HCT116 (cell line): ENCODE data around the gene GSKIP. TPM values are rescaled to one million over a fixed set of nuclear protein-coding genes. Genes with fewer than 3 reads are reported as not detected.
A peak's percentile ranks its signal among the peaks of the same experiment; 100 is the strongest.

Experiments used
- CBX3 ChIP-seq: IDR thresholded peaks from 2 replicates; pipeline ENCODE4 v1.6.1; 2012; ENCODE audit warnings: low read depth
- EGR1 ChIP-seq: IDR thresholded peaks from 2 replicates; pipeline ENCODE4 v1.6.1; 2012; ENCODE audit warnings: low read depth
- EZH2 ChIP-seq: fragments of 200-600 bp; sonication (generic); IDR thresholded peaks from 2 replicates; pipeline ENCODE4 v1.6.1; 2017; ENCODE audit warnings: antibody characterized with exemption, mixed run types
- EZH2phosphoT487 ChIP-seq: fragments of 200-600 bp; IDR thresholded peaks from 2 replicates; pipeline ENCODE4 v1.6.1; 2018; ENCODE audit warnings: antibody characterized with exemption, borderline replicate concordance
- FOSL1 ChIP-seq: IDR thresholded peaks from 2 replicates; pipeline ENCODE4 v1.6.1; 2012; ENCODE audit warnings: low read depth
- JUND ChIP-seq: IDR thresholded peaks from 2 replicates; pipeline ENCODE4 v1.6.1; 2012
- MAX ChIP-seq: IDR thresholded peaks from 2 replicates; pipeline ENCODE4 v1.6.1; 2012
- POLR2A ChIP-seq: IDR thresholded peaks from 2 replicates; pipeline ENCODE4 v1.7.0; 2011; ENCODE audit warnings: borderline replicate concordance; ENCODE audit not compliant: insufficient read depth, insufficient read length; ENCODE audit errors: extremely low read depth
- POLR2AphosphoS5 ChIP-seq: IDR thresholded peaks from 2 replicates; pipeline ENCODE4 v1.6.1; 2011; ENCODE audit warnings: mild to moderate bottlenecking, low read depth, low read length, moderate library complexity
- RAD21 ChIP-seq: IDR thresholded peaks from 2 replicates; pipeline ENCODE4 v1.6.1; 2012; ENCODE audit warnings: low read depth, mild to moderate bottlenecking
- REST ChIP-seq: IDR thresholded peaks from 2 replicates; pipeline ENCODE4 v1.6.1; 2012; ENCODE audit warnings: low read depth
- SP1 ChIP-seq: IDR thresholded peaks from 2 replicates; pipeline ENCODE4 v1.6.1; 2012; ENCODE audit warnings: low read depth
- SRF ChIP-seq: IDR thresholded peaks from 2 replicates; pipeline ENCODE4 v1.6.1; 2012; ENCODE audit warnings: low read depth
- YY1 ChIP-seq: IDR thresholded peaks from 2 replicates; pipeline ENCODE4 v1.6.1; 2011; ENCODE audit warnings: low read length, low read depth, moderate library complexity, mild to moderate bottlenecking; ENCODE audit not compliant: insufficient replicate concordance; ENCODE audit errors: extremely low read depth
- ZFX ChIP-seq: fragments of 450-650 bp; IDR thresholded peaks from 2 replicates; pipeline ENCODE4 v1.6.1; 2017
- total RNA-seq: library from RNA; stranded (reverse); gene quantifications from one replicate; pipeline ENCODE4 v1.2.1, GENCODE V29; 2021; ENCODE audit not compliant: unreplicated experiment
- TF ChIP-seq, protein P1 (sequence below): IDR thresholded peaks from 2 replicates; pipeline ENCODE4 v1.6.1; 2012
- TF ChIP-seq, protein P2 (sequence below): IDR thresholded peaks from 2 replicates; pipeline ENCODE4 v1.6.1; 2011; ENCODE audit warnings: mild to moderate bottlenecking, low read length, moderate library complexity; ENCODE audit not compliant: insufficient replicate concordance; ENCODE audit errors: extremely low read depth

Gene GSKIP
- total RNA-seq, 1 experiment from 2014 or later = 21.7 TPM

DNA sequence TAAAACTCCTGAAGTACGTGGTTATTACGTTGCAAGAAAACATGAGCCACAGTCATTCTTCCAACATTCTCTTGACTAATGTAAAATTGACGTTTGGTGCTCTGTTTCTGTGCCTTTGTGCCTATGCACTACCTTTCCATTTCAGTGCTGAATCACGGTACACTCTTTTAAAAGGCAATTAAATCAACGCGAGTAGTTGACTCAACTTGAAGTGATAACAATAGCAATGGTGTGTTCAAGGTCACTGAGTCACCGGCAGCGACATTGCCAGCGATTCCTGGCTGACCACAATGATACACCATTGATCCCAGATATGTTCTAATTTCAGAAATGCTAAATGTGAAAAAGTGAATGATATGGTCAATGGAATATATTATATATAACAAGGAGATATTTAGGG is 46.4 kb downstream of the GSKIP start (continued):
- no peak for TF ChIP-seq REST
- peak; percentile 69 for TF ChIP-seq SP1
- TF ChIP-seq POLR2A = no peak
- peak; percentile 79 for TF ChIP-seq JUND
- no peak for TF ChIP-seq EZH2phosphoT487
- no peak for TF ChIP-seq RAD21
- TF ChIP-seq ZFX = no peak
- peak; percentile 71 for TF ChIP-seq FOSL1
- TF ChIP-seq EZH2 = no peak
- TF ChIP-seq, protein P1, sequence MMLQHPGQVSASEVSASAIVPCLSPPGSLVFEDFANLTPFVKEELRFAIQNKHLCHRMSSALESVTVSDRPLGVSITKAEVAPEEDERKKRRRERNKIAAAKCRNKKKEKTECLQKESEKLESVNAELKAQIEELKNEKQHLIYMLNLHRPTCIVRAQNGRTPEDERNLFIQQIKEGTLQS = no peak
- peak; percentile 68 for TF ChIP-seq CBX3
- no peak for TF ChIP-seq MAX
- TF ChIP-seq, protein P2, sequence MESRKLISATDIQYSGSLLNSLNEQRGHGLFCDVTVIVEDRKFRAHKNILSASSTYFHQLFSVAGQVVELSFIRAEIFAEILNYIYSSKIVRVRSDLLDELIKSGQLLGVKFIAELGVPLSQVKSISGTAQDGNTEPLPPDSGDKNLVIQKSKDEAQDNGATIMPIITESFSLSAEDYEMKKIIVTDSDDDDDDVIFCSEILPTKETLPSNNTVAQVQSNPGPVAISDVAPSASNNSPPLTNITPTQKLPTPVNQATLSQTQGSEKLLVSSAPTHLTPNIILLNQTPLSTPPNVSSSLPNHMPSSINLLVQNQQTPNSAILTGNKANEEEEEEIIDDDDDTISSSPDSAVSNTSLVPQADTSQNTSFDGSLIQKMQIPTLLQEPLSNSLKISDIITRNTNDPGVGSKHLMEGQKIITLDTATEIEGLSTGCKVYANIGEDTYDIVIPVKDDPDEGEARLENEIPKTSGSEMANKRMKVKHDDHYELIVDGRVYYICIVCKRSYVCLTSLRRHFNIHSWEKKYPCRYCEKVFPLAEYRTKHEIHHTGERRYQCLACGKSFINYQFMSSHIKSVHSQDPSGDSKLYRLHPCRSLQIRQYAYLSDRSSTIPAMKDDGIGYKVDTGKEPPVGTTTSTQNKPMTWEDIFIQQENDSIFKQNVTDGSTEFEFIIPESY = no peak
- 0 out of 2 replicates have a peak, but pooled peaks have one; percentile 30 for TF ChIP-seq SRF
- TF ChIP-seq POLR2AphosphoS5 = no peak
- no peak for TF ChIP-seq EGR1
- no peak for TF ChIP-seq YY1
